Hematopoietic multipotent progenitor cell treated with erythropoietin and hydrocortisone succinate and interleukin-3 and kit ligand, for 15 days (in vitro differentiated cells): ENCODE data around the gene PLXNA2.
A peak's percentile ranks its signal among the peaks of the same experiment; 100 is the strongest.

Experiments used
- DNase-seq: peaks from one replicate; pipeline ENCODE4 v3.0.0-alpha.2; 2015; ENCODE audit warnings: low spot score

PLXNA2 gene

DNA sequence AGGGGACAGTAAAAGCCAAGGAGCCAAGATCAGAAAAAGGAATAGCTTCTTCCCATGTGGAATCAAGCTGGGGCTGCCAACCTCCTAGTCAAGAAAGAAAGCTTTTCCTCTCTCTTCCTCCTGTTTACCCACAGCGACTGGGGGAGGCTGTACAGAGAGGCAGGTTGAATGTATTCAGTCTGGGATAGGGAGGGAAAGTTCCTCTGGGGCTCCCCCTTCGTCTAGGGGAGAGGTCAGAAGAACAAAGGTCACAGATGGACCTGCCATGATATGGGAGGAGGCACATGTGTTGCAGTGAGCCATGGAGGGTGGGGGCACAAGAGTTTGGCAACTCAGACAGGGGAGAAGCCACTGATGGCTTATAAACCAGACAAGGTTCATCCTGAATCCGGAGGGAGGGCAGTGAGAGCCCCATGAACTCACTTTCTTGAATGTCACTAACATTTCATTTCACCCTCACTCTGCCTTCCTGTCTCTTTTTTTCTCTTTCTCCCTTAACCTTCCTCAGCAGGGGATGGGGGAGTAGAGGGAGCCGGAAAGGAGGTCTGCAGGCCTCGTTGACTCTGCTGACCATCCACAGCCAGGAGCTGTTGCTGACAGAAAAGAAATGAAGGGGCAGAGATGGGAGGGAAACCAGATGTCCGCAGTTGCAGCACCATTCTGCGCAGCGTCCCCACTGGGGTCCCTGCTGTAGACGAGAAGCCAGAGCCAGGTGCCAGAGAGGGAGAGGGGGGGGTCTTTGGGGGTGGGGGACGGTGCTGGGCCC is 61.1 kb downstream of the PLXNA2 start:
- peak; percentile 24 for DNase-seq

DNA sequence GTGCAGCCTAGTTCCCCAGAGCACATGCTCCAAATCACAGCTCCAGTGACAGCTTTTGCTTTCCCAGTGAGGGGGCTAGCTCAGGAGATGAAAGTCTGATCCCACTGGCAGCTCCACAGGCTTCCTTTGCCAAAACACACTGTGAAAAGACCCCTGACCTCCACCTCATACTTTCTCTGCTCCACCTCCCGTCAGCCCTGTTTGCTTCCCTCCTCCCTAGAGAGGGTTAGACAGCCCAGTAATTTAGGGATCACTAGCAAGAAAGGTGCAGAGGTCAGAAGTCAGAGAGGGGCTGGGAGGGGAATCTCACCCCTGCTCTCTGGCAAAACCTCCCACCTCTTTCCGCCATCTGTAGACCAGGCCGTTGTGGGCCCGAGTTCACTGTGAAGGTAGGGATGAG is 62.8 kb downstream of the PLXNA2 start:
- no peak for DNase-seq

DNA sequence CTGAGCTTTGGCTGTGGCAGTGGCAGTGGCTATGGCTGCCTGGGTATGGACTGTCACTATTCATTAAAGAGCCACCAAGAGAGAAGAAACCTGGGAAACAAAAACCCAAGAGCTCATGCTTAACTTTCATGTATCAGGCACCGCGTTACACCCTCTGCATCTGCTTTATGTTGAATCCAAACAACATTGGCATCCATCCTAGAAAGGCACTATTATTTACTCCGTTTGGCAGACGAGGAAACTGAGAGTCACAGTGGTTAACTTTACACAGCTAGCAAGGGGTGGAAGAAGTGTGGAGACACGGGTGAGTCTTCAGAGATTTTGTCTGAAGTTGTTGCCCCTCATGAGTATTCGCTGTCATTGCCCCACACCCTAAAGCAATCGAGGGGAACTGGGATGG is 63.8 kb downstream of the PLXNA2 start:
- DNase-seq: no peak

DNA sequence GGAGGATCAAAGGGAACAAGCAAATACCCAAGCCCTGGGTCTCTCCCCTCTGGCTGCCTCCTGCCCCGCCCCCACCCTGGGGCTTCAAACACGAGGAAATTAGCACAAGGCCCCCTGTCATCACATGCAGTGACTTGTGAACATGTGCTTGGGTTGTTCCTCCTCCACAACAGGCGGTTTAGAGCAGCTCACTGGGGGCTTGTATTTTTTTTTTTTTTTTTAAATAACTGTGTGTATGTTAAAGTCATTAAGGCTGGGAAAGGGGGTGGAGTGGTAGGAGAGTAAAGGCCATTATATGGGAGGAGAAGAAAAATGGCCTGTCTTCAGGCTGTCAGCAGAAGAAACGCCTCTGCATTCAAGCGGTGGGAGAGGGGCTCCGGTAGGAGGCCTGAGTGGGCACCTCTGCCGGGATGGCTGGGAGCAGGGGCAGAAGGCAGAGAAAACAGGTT is 64.2 kb downstream of the PLXNA2 start:
- no peak for DNase-seq

DNA sequence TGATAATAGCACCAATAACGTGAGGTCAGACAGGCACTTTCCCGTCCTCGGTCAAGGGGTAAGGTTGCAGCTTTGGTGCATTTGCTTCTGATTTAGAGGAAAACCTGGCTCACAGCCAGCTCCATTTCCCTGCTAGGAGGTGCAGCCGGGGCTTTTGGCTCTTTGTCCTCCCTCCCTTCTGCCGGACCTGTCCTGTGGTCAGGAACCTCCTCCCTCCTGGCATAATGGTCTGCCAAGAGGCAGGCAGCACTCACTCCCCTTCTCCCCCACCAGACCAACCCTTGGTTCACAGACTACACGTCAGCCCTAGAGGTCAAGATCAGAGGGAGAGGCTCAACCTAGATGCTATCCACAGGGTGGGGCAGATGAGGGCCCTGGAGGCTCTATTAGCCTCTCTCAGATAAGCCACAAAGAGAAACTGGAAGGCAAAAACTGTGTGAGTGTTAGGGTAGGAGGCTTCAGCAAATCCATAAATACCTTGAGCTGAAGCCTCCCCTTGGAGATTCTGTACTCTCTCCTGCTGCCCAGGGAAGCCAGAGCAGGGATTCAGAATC is 64.8 kb downstream of the PLXNA2 start:
- peak; percentile 16 for DNase-seq

GRCh38 chr1:208178091-208178529 is 66.1 kb downstream of the PLXNA2 start:
- DNase-seq: no peak

DNA sequence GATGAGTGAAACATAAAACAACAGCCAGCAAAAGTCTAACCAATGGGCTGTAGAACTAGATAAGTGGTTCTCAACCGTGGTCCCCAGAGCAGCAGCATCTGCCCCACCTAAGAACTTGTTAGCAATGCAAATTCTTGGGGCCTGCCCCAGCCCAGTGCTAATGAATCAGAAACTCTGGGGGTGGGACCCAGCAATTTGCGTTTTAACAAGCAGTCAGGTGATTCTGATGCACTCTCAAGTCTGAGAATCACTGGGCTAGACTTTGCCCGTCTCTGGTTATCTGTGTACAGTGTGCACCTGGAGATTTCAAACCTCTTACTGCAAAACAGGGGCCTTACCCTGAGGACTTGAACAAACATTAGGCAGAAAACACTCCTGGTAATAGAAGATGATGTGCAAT is 66.5 kb downstream of the PLXNA2 start:
- DNase-seq: no peak

GRCh38 chr1:208176649-208177048 is 67.5 kb downstream of the PLXNA2 start:
- no peak for DNase-seq

DNA sequence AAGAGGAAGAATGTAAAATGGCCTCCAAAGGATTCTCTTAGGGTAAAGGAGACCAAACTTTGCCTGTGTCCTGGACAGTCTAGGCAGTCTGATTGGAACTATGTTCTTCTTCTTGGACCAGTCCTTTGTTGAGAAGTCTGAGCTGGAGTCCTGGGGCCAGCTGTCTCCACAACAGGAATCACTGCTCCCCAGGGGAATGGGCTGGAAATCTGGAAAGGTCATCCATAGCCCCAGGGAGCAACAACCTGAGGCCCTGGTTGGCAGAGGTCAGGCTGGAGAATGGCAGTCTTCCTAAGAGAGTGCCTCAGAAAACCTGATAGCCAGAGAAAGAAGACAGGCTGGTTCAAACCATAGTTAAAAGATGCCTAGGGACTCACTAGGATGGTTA is 68.7 kb downstream of the PLXNA2 start:
- no peak for DNase-seq

DNA sequence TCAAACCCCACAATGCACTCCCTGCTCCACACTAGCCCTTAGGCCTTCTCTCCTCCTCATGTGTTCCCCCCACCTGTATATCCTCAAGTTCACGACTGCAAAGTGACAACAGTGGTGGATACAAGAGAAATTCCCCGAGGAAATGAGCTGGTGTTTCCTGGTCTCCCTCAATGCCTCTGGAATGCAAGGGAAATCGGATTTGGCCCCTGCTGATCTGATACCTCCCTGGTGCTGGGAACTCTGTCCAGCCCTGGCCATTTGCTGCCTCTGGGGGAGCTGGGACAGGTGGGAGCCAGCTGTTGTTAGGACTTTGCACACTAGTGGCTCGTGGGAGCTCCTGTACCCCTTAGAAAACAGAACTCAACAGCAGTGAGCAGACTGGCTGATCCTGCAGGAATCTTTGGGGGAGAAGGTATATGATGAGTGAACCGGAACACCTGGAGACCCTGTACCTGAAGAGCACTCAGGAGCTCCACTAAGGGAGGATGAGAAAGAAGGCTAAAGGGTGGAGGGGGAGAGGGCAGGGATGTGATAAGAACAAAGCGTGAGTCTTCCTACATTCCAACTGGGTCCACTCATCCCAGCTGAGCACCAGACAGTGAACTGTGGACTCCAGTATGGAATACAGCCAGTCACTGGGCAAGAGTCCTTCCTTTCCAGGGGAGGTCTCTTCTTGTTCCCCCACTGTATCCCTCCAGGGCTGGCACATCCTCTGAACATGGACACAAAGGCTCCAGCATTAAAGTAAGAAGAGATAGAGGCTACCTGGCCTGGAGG is 69.3 kb downstream of the PLXNA2 start:
- DNase-seq: no peak

DNA sequence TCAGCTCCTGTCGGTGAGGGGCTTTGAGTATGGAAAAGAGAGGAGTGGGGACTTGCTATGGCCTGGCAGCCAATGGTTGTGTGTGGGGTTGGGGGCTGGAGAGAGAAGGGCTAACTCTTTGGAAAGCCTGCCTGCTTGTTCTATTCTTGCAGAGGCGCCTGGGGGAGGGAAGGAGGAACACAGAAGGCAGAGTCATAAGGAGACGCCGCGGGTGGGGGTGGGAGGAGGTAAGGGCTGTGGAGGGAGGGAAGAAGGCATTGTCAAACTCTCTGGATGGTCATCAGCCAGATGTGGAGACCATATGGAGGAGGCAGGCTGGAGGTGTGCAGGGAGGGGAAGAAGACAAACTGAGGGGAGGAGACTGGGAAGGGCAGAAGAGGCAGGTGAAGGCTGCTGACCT is 70.0 kb downstream of the PLXNA2 start:
- DNase-seq: no peak

- no peak for DNase-seq
Observed at GRCh38 chr1:208173749-208174148, 70.4 kb downstream of the PLXNA2 start.

DNA sequence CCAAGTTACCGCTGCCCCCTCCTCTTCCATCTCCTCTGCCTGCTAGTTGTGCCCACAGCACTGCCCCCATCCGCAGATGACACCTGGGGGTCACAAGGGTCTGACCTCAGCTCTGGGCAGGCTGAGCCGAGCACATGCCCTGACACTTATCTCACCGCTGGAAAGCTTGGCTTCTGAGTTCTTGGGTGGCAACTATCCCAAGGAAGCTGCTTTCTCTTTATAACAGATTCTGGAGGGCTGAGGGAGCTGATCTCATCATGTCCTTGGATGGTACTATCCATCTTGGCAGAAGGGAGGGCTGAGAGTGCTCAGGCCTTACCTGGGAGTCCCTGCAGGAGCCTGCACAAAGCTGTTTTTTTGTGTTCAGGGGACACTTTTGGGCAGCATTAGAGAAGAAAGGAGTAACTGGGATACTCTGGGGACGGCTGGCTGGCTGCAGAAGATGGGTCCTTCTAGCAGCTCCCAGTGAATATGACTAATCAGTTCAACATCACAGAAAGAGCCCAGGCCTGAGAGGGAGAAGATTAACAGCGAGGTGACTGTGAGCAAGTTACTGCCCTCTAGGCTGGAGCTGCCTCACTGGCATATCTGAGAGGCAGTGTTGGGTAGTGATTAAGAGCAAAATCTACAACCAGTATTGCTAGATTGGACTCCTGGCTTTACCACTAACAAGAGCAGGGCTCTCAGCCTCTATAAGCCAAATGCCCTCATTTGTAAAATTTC is 71.6 kb downstream of the PLXNA2 start:
- peak; percentile 45 for DNase-seq

GRCh38 chr1:208171616-208172422 is 72.4 kb downstream of the PLXNA2 start:
- no peak for DNase-seq

DNA sequence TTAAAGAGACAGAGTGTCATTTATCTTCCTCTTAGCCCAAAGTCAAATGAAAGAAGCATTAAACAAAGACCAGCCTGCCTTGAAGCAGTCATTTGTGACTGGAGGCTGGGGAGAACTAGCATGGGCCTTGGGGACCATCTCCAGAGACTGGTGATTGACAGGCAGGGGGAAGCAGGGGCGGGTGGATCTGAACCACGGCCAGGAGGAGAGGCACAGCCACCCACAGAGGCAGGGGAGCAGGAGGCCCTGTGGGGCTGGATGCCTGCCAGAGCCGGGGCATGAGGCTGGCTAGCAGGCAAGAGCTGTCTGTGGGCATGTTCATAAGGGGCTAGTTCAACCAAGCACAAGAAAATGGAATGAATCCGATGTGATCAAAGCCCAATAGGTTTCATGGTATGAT is 73.9 kb downstream of the PLXNA2 start:
- peak; percentile 23 for DNase-seq

DNA sequence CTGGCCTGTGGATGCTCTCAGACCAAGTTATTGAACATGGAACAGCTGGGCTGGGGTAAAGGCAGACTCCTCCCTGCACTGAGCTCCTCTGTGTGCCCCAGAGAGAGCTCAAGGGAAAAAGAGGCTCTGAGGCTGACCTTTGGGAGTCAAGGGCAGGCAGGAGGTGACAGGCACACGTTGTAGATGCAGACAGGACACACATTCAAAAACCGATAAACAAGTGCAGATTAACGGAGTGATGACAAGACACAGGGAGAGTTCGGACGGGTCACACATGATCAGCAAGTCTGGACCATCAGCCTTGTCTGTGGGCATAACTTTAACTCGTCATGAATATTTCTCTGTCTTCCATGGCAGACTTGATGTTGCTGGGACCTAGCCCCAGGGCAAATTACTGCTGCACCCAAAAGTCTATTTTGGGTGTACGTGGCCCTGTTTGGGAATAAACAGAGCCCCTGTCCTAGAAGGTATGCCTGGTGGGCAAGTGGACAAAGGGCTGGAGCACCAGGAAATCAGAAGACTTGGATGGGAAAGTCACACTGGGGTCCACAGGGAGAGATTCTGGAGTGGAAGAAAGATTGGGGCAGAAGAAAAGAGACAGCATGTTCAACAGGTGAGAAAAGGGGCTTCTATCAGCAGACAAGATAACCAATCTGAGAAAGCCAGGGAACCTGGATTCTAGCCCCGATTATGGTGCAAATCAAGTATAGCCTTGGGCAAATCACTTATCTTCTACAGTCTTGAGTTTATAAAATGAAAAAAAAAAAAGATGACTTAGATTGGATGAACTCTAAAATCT is 74.9 kb downstream of the PLXNA2 start:
- no peak for DNase-seq

DNA sequence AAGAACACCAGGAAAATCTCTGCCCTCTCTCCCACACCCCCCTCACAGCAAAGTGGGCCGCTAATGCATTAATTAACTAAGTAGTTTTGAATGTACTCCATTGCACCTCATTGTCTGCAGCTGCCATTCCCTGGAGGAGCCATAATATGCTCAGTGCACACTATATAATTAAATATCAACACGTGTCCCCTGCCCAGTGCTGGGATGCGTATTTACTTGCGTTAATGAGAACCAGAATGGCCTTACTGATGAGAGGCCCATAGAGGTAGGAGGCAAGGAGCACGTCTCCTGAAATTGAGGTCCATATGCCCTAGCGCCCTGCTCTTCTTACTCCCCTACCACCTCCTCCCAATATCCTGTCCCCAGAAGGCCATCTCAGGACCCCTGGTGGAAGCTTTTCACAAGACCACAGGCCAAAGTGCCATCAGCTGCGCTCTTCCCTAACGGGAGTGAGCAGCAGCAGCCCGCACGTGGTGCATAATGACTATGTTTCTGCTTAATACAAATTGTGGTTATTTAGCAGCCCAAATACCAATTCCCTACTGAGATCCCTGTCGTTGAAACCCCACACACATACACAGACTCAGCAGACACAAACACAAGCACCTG is 76.8 kb downstream of the PLXNA2 start:
- no peak for DNase-seq

GRCh38 chr1:208166340-208167138 is 77.6 kb downstream of the PLXNA2 start:
- no peak for DNase-seq

DNA sequence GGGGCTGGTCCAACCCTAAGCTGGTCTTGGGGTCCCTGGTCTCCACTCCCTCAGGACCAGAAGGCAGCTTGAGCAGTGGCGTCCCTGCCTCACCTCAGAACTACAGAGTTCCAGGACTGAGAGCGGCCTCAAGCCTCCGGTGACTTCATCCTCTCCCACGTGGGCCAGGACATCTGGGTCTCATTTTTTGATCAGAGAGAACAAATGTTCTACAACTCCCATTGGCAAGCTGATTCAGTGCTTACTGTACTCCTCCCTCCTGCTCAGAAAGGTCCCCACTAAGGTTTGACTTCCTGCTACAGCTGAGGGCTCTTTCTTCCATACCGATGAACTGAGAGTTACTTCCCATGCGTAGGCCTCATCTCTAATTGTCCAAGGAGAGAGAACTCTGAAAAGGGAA is 78.5 kb downstream of the PLXNA2 start:
- DNase-seq: no peak
